A673 (cell line): ENCODE data around the gene CSRP1. TPM values are rescaled to one million over a fixed set of nuclear protein-coding genes. Genes with fewer than 3 reads are reported as not detected.
"Not testable (repeated sequence)": the region's sequence is repeated elsewhere in the genome, so short reads cannot be mapped to it uniquely, and the experiment has no call there.

Experiments used
- BruUV-seq: library from RNA; stranded (reverse); fragments of 400-500 nt; replicated peaks from 2 replicates; lab custom pipeline; 2021; lab: Mats Ljungman, UMichigan
- CTCF ChIA-PET: fragments of 300-600 bp; sonication (Branson Sonifier 250); formaldehyde crosslinking; loops from one replicate; lab custom pipeline; 2022; ENCODE audit warnings: antibody characterized with exemption; lab: Charles Lee
- POLR2A ChIA-PET: fragments of 300-600 bp; sonication (Branson Sonifier 250); formaldehyde crosslinking; loops from one replicate; lab custom pipeline; 2022; ENCODE audit warnings: antibody characterized with exemption; ENCODE audit not compliant: low non-redundant PET; lab: Charles Lee
- DNase-seq: peaks from one replicate; pipeline ENCODE4 v3.0.0-alpha.2; 2015; ENCODE audit warnings: low spot score
- H3K27ac ChIP-seq: fragments of 200-600 bp; sonication (generic); 2 replicates; pipeline ENCODE4 v1.5.1; 2016; ENCODE audit warnings: mixed run types, low read depth, mild to moderate bottlenecking, mixed read lengths, antibody characterized with exemption, low read length; ENCODE audit not compliant: poor library complexity, severe bottlenecking
- H3K27me3 ChIP-seq: fragments of 200-600 bp; sonication (generic); replicated peaks from 2 replicates; pipeline ENCODE4 v1.6.1; 2017; ENCODE audit warnings: mixed run types, low read depth, mild to moderate bottlenecking, mixed read lengths, antibody characterized with exemption, low read length; ENCODE audit not compliant: insufficient read depth, poor library complexity
- H3K36me3 ChIP-seq: fragments of 200-600 bp; sonication (generic); 2 replicates; pipeline ENCODE4 v1.6.1; 2016; ENCODE audit warnings: mixed run types, mild to moderate bottlenecking, mixed read lengths, antibody characterized with exemption, low read length; ENCODE audit not compliant: insufficient read depth, poor library complexity, severe bottlenecking
- H3K4me1 ChIP-seq: fragments of 200-600 bp; sonication (generic); 2 replicates; pipeline ENCODE4 v1.6.1; 2017; ENCODE audit warnings: mixed run types, mild to moderate bottlenecking, mixed read lengths, antibody characterized with exemption, low read length; ENCODE audit not compliant: insufficient read depth, poor library complexity, severe bottlenecking
- H3K4me3 ChIP-seq: fragments of 200-600 bp; sonication (generic); 2 replicates; pipeline ENCODE4 v1.5.1; 2016; ENCODE audit warnings: low read depth, mixed run types, mild to moderate bottlenecking, mixed read lengths, low read length; ENCODE audit not compliant: poor library complexity, severe bottlenecking
- H3K9me3 ChIP-seq: fragments of 200-600 bp; sonication (generic); 2 replicates; pipeline ENCODE4 v1.6.1; 2016; ENCODE audit warnings: mixed run types, low read depth, mild to moderate bottlenecking, mixed read lengths, antibody characterized with exemption, low read length; ENCODE audit not compliant: poor library complexity, severe bottlenecking
- EZH2 ChIP-seq: fragments of 200-600 bp; sonication (generic); IDR thresholded peaks from 2 replicates; pipeline ENCODE4 v1.6.1; 2017; ENCODE audit warnings: borderline replicate concordance, low read depth, mild to moderate bottlenecking, mixed read lengths, antibody characterized with exemption, low read length; ENCODE audit not compliant: poor library complexity, severe bottlenecking
- intact Hi-C: fragments of 100-400 bp; cut with micrococcal nuclease; formaldehyde crosslinking; loops from one replicate; pipeline ENCODE4 v1.10.0; 2022; ENCODE audit not compliant: unreplicated experiment
- total RNA-seq: library from RNA; stranded (reverse); gene quantifications from 2 replicates; pipeline ENCODE4 v1.2.3, GENCODE V29; 2021
- TF ChIP-seq, protein P1 (sequence below): fragments of 300-800, 200-600 bp; sonication (generic); conservative IDR thresholded peaks from 2 replicates; pipeline ENCODE4 v1.5.1; 2017; ENCODE audit warnings: low read depth, mild to moderate bottlenecking, antibody characterized with exemption, low read length, moderate library complexity, mixed read lengths

Gene CSRP1
- total RNA-seq, 1 experiment from 2014 or later, result 517 TPM

DNA sequence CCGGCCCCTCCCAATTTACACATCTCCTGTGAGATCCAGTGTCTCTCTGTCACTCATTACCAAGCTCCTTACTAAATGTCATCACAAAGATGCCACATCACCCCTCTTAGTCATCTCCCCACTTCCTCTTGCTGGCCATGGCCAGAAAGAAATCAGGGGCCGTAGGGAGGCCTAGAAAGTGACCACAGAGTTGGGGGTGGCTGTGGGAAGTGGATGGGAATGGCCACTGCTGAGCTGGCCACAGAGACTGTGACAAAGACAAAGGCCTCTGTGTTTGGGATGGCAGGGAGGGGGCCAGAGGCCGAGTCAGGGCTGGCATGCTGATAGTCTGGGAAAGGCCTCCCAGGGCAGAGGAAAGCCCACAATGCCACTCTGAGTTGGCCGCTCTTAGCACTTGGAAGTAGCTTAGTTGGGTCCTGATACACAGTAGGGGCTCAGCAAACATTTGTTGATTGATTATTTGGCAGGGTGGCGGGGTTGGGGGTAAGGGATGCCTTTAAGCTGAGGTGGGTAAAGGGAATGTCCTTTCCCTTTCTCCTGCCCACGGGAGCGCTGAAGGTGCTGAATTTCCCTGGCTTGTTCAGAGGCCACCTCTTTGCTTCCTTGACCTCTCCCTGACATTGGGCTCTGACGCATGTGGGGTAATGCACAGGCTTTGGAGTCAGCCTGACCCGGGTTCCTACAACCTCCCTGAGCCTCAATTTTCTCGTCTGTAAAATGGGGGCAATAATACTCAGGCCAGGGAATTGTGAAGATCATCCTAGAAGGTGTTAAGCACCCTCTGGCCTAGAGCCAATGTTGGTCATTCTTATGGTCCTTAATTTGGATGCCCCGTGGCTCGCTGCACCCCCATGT, 45.2 kb upstream of the CSRP1 start:
- Histone ChIP-seq H3K27me3 (no peaks in the 10 kb centered on the region), H3K9me3 (no peaks in the 10 kb centered on the region), H3K4me1 (peaks cover 7% of the 10 kb centered on the region), H3K4me3 (no peak overlapping the region), H3K27ac (no peak overlapping the region), H3K36me3 (no peaks in the 10 kb centered on the region)
- no TSS peak for BruUV-seq
- TF ChIP-seq, protein P1, sequence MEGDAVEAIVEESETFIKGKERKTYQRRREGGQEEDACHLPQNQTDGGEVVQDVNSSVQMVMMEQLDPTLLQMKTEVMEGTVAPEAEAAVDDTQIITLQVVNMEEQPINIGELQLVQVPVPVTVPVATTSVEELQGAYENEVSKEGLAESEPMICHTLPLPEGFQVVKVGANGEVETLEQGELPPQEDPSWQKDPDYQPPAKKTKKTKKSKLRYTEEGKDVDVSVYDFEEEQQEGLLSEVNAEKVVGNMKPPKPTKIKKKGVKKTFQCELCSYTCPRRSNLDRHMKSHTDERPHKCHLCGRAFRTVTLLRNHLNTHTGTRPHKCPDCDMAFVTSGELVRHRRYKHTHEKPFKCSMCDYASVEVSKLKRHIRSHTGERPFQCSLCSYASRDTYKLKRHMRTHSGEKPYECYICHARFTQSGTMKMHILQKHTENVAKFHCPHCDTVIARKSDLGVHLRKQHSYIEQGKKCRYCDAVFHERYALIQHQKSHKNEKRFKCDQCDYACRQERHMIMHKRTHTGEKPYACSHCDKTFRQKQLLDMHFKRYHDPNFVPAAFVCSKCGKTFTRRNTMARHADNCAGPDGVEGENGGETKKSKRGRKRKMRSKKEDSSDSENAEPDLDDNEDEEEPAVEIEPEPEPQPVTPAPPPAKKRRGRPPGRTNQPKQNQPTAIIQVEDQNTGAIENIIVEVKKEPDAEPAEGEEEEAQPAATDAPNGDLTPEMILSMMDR, result no peak
- no peak for TF ChIP-seq EZH2
- DNase-seq, result no peak
- ChIA-PET CTCF (interaction anchor here (0.9 kb wide), 1 partner anchor 12 kb away, joined by 3 read pairs; no protein-coding TSS in a partner anchor), POLR2A (interaction anchor here (0.7 kb wide), 2 partner anchors 12 to 134 kb away, joined by 3 to 4 read pairs; no protein-coding TSS in a partner anchor)
- intact Hi-C loops, result no loop called here

DNA sequence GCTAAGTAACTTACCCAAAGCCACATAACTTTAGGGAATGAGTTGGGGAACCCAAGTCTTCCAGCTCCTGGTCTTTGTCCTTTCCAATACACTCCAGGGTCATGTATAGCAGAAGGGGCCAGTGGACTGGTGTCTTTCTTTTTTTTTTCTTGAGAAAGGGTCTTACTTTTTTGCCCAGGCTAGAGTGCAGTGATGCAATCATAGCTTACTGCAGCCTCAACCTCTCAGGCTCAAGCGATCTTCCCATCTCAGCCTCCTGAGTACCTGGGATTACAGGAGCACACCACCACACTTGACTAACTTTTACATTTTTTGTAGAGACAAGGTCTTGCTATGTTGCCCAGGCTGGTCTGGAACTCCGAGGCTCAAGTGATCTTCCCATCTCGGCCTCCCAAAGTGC, 44.2 kb upstream of the CSRP1 start:
- intact Hi-C loops, result no loop called here
- H3K4me1 ChIP-seq, result peaks cover 4% of the 10 kb centered on the region
- no peak overlapping the region for H3K27ac ChIP-seq
- H3K4me3 ChIP-seq, result no peak overlapping the region
- H3K9me3 ChIP-seq, result no peaks in the 10 kb centered on the region
- no TSS peak for BruUV-seq
- POLR2A ChIA-PET, result no interaction called here
- CTCF ChIA-PET, result no interaction called here
- no peaks in the 10 kb centered on the region for H3K36me3 ChIP-seq
- DNase-seq, result no peak
- no peak for TF ChIP-seq EZH2
- TF ChIP-seq, protein P1, result no peak
- H3K27me3 ChIP-seq, result no peaks in the 10 kb centered on the region

DNA sequence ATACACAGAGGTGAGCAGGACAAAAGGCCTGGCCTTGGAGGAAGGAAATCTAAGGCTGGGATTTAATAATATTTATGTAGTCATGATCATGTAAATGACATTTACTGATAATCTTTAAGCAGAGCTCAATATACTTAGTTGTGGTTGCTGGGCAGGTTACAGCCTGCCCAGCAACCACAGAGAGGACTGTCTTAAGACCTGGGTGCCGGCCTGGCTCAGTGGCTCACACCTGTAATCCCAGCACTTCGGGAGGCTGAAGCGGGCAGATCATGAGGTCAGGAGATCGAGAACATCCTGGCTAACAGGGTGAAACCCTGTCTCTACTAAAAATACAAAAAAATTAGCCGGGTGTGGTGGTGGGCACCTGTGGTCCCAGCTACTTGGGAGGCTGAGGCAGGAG, 42.6 kb upstream of the CSRP1 start:
- intact Hi-C loops, BruUV-seq, H3K27me3 ChIP-seq, H3K4me1 ChIP-seq, H3K36me3 ChIP-seq, H3K27ac ChIP-seq, H3K4me3 ChIP-seq, DNase-seq, H3K9me3 ChIP-seq, POLR2A ChIA-PET, CTCF ChIA-PET: not testable (repeated sequence)
